HepG2 (cell line): ENCODE results near the gene ATP8A2. TPM values are rescaled to one million over a fixed set of nuclear protein-coding genes. Genes with fewer than 3 reads are reported as not detected.

Source experiments
- ATAC-seq: fragments of 200-7000 bp; cut with Tn5 transposase; 3 replicates; pipeline ENCODE4 v1.9.1; 2020; ENCODE audit warnings: mild to moderate bottlenecking, moderate library complexity
- BruUV-seq: library from RNA; stranded (reverse); fragments of 400-500 nt; replicated peaks from 2 replicates; lab custom pipeline; 2021; lab: Mats Ljungman, UMichigan
- CTCF ChIA-PET: fragments of 300-600 bp; formaldehyde crosslinking; extraction: SDS; loops from one replicate; lab custom pipeline; 2021; ENCODE audit warnings: low total read pairs, inconsistent platforms, low intra/inter-chr PET ratio; lab: Yijun Ruan, JAX
- POLR2A ChIA-PET: fragments of 350-600 bp; sonication (Branson Sonifier 250); formaldehyde crosslinking; loops from one replicate; lab custom pipeline; 2020; ENCODE audit warnings: antibody characterized with exemption, inconsistent platforms; lab: Yijun Ruan, JAX
- DNase-seq: peaks from one replicate; pipeline ENCODE4 v3.0.0-alpha.2; 2015; ENCODE audit warnings: low spot score
- FAIRE-seq: peaks from 3 replicates; lab custom pipeline; 2011; peaks lifted over from hg19 to GRCh38; lab: Jason Lieb, UNC
- H2AFZ ChIP-seq: one replicate; pipeline ENCODE4 v1.6.1; 2011; ENCODE audit warnings: low read length, inconsistent platforms
- H3K27ac ChIP-seq: fragments of 300-600 bp; 3 replicates; pipeline ENCODE4 v1.8.0; 2011; ENCODE audit warnings: mixed run types, mild to moderate bottlenecking, mixed read lengths, low read length, inconsistent platforms; ENCODE audit not compliant: insufficient read depth; ENCODE audit errors: extremely low read length
- H3K27me3 ChIP-seq, 2 experiments: fragments of 200-600 bp in 1 of 2; 2 replicates in 1 of 2; 3 replicates in 1 of 2; pipeline versions ENCODE4 v1.6.0 to v1.8.0; 2011; ENCODE audit warnings: low read length in 2 of 2, mild to moderate bottlenecking in 2 of 2, moderate library complexity in 2 of 2, inconsistent platforms in 1 of 2; ENCODE audit not compliant: insufficient read depth in 2 of 2, control insufficient read depth in 1 of 2
- H3K36me3 ChIP-seq, 2 experiments: fragments of 200-600 bp in 1 of 2; replicated peaks in 1 of 2; 2 replicates in 1 of 2; 3 replicates in 1 of 2; pipeline versions ENCODE4 v1.5.1 to v1.8.0; 2011; ENCODE audit warnings: low read length in 2 of 2, inconsistent platforms in 1 of 2; ENCODE audit not compliant: insufficient read depth in 2 of 2, control insufficient read depth in 1 of 2
- H3K4me1 ChIP-seq: 2 replicates; pipeline ENCODE4 v1.5.1; 2012; ENCODE audit warnings: low read length, inconsistent platforms; ENCODE audit not compliant: insufficient read depth
- H3K4me2 ChIP-seq: 2 replicates; pipeline ENCODE4 v1.6.0; 2011; ENCODE audit warnings: low read depth, low read length, inconsistent platforms
- H3K4me3 ChIP-seq, 3 experiments: fragments of 200-600 bp in 1 of 3; sonication (generic), shearing (Covaris generic) in 1 of 3; replicated peaks in 1 of 3; 2 replicates each; pipeline ENCODE4 v1.5.1; 2011 to 2016; ENCODE audit warnings: low read length in 3 of 3, inconsistent platforms in 2 of 3, low read depth in 2 of 3, mild to moderate bottlenecking in 2 of 3, control low read depth in 1 of 3, mixed read lengths in 1 of 3; ENCODE audit not compliant: insufficient read depth in 1 of 3
- H3K79me2 ChIP-seq: one replicate; pipeline ENCODE4 v1.6.1; 2011; ENCODE audit warnings: low read length, inconsistent platforms; ENCODE audit not compliant: insufficient read depth
- H3K9ac ChIP-seq: 2 replicates; pipeline ENCODE4 v1.6.0; 2011; ENCODE audit warnings: mild to moderate bottlenecking, low read depth, low read length, inconsistent platforms; ENCODE audit not compliant: insufficient read depth
- H3K9me3 ChIP-seq: 2 replicates; pipeline ENCODE4 v1.5.1; 2012; ENCODE audit warnings: mild to moderate bottlenecking, low read length
- H4K20me1 ChIP-seq: 2 replicates; pipeline ENCODE4 v1.6.0; 2011; ENCODE audit warnings: inconsistent platforms, mild to moderate bottlenecking, low read length, moderate library complexity; ENCODE audit not compliant: insufficient read depth
- ATF1 ChIP-seq: IDR thresholded peaks from 2 replicates; pipeline ENCODE4 v1.6.1; 2016; ENCODE audit warnings: mild to moderate bottlenecking, control low read depth
- ELF4 ChIP-seq: sonication (generic); formaldehyde crosslinking; IDR thresholded peaks from 2 replicates; pipeline ENCODE4 v1.5.0; 2020; ENCODE audit warnings: missing genetic modification reagents, mild to moderate bottlenecking, moderate library complexity, borderline replicate concordance
- FOSL1 ChIP-seq: sonication (generic); formaldehyde crosslinking; IDR thresholded peaks from 2 replicates; pipeline ENCODE4 v1.9.0; 2021; ENCODE audit warnings: missing genetic modification reagents, borderline replicate concordance
- GATAD1 ChIP-seq: IDR thresholded peaks from 2 replicates; pipeline ENCODE4 v1.6.1; 2016; ENCODE audit warnings: missing genetic modification reagents, missing compliant biosample characterization
- HNRNPK ChIP-seq: fragments of 200-400 bp; formaldehyde crosslinking; IDR thresholded peaks from 2 replicates; pipeline ENCODE4 v1.6.1; 2018; ENCODE audit warnings: low read length, low read depth, moderate library complexity, mild to moderate bottlenecking; ENCODE audit not compliant: poor library complexity, severe bottlenecking
- MAFF ChIP-seq: IDR thresholded peaks from 2 replicates; pipeline ENCODE4 v1.6.1; 2011; ENCODE audit warnings: low read depth, low read length, improper control_type of control experiment
- RXRA ChIP-seq: sonication (generic); formaldehyde crosslinking; IDR thresholded peaks from 2 replicates; pipeline ENCODE4 v1.5.1; 2020; ENCODE audit warnings: missing genetic modification reagents
- TEAD3 ChIP-seq: optimal IDR thresholded peaks from 2 replicates; pipeline ENCODE3; 2016; ENCODE audit warnings: borderline replicate concordance
- ZBTB21 ChIP-seq: sonication (generic); formaldehyde crosslinking; IDR thresholded peaks from 2 replicates; pipeline ENCODE4 v1.4.0; 2020; ENCODE audit warnings: missing genetic modification reagents
- ZKSCAN5 ChIP-seq: sonication (generic); formaldehyde crosslinking; IDR thresholded peaks from 2 replicates; pipeline ENCODE4 v1.5.1; 2020; ENCODE audit warnings: mild to moderate bottlenecking, missing genetic modification reagents
- ZNF207 ChIP-seq: fragments of 450-650 bp; IDR thresholded peaks from 2 replicates; pipeline ENCODE4 v1.6.1; 2016; ENCODE audit warnings: antibody characterized with exemption, borderline replicate concordance
- ZNF678 ChIP-seq: sonication (generic); formaldehyde crosslinking; IDR thresholded peaks from 2 replicates; pipeline ENCODE4 v1.4.0; 2020; ENCODE audit warnings: mild to moderate bottlenecking, missing genetic modification reagents
- ZNF749 ChIP-seq: sonication (generic); formaldehyde crosslinking; IDR thresholded peaks from 2 replicates; pipeline ENCODE4 v1.8.0; 2022; ENCODE audit warnings: mild to moderate bottlenecking, missing genetic modification reagents, moderate library complexity, borderline replicate concordance
- ZNF839 ChIP-seq: sonication (generic); formaldehyde crosslinking; IDR thresholded peaks from 2 replicates; pipeline ENCODE4 v1.4.0; 2020; ENCODE audit warnings: missing genetic modification reagents, mild to moderate bottlenecking, borderline replicate concordance
- WGBS: methylation state at CpG from one replicate; pipeline ENCODE4 v1.1.6; 2017; ENCODE audit warnings: low lambda C conversion rate; 5-methylcytosine and 5-hydroxymethylcytosine counted together
- in situ Hi-C: cut with HindIII; loops from 2 replicates; pipeline ENCODE4 v1.10.0; 2017; ENCODE audit warnings: low pct_unique_long_range_greater_than_20kb; ENCODE audit not compliant: extremely low pct_ligation_motif_present
- intact Hi-C: fragments of 100-400 bp; cut with micrococcal nuclease; formaldehyde crosslinking; loops from one replicate; pipeline ENCODE4 v1.10.0; 2022; ENCODE audit not compliant: unreplicated experiment
- polyA plus RNA-seq, 8 experiments: library from polyadenylated mRNA; depleted of rRNA in 3 of 8; stranded (reverse) in 7 of 8; unstranded in 1 of 8; fragments of >200 nt; fragmentation: Illumina TruSeq in 4 of 8; extraction: Trizol in 4 of 8; gene quantifications; 2 replicates each; pipeline versions ENCODE4 v1.2.1 to v1.2.3, GENCODE V29; 2011 to 2016; ENCODE audit warnings: low read depth in 4 of 8, missing spikeins in 1 of 8, mixed read lengths in 1 of 8; ENCODE audit not compliant: insufficient read depth in 1 of 8
- total RNA-seq, 5 experiments: library from RNA; depleted of rRNA; stranded (reverse); fragments of >200 nt; fragmentation: Illumina TruSeq; extraction: Trizol; gene quantifications; 2 replicates each; pipeline ENCODE4 v1.2.3, GENCODE V29; 2016; ENCODE audit warnings: low read depth in 1 of 5
- TF ChIP-seq, protein P1 (sequence below): sonication (generic); formaldehyde crosslinking; IDR thresholded peaks from 2 replicates; pipeline ENCODE4 v1.5.1; 2020; ENCODE audit warnings: mild to moderate bottlenecking, missing genetic modification reagents, moderate library complexity
- TF ChIP-seq, protein P2 (sequence below): sonication (generic); formaldehyde crosslinking; IDR thresholded peaks from 2 replicates; pipeline ENCODE4 v1.4.0; 2020; ENCODE audit warnings: missing genetic modification reagents
- TF ChIP-seq, protein P3 (sequence below): sonication (generic); formaldehyde crosslinking; IDR thresholded peaks from 2 replicates; pipeline ENCODE4 v1.4.0; 2020; ENCODE audit warnings: mild to moderate bottlenecking, missing genetic modification reagents

ATP8A2 gene
- total and polyA plus RNA-seq, 2 of the 13 experiments (the other 11 are each of a cell fraction or from before 2014, with no cell fraction given): 0.09 TPM; not detected in 1

DNA sequence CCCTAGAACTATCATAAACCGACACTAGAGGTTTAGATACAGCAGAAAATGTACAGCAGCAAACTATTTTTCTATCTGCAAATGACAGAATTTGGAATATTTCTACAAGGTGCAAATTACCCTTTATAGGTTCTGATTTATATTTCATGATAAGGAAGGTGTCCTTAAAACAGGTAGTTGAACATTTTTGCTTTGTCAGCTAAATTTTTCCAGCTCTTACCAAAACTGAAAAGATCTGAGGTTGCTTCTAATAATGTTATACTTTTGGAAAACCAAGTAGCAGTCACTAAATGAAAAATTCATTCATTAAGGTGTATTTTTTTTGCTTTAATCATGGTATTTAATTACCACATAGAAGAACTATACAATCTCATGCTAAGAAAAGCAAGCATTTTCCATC lies 671.0 kb downstream of the ATP8A2 start (continued):
- TF ChIP-seq FOSL1 (CRISPR knock-in tag): no peak
- TF ChIP-seq ZNF678 (CRISPR knock-in tag): no peak

DNA sequence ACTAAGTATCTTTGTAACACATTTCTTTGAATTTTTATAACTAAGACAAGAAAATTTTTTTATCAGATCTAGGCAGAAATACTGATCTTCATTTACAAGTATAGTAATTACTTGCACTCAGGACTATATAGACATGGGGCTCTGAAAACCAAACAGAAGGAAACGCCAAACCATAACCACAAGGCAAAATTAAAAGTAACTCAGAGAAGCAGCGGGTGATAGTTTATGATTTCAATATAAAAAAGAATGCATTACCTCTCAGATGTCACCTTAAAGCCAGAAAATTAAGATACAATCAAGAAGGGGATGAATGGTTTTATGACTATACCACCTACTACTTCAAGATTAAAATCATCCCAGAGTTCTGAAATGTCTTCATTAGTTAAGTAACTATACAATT lies 673.4 kb downstream of the ATP8A2 start:
- BruUV-seq: no TSS peak
- POLR2A ChIA-PET: no interaction called here
- TF ChIP-seq, protein P1, sequence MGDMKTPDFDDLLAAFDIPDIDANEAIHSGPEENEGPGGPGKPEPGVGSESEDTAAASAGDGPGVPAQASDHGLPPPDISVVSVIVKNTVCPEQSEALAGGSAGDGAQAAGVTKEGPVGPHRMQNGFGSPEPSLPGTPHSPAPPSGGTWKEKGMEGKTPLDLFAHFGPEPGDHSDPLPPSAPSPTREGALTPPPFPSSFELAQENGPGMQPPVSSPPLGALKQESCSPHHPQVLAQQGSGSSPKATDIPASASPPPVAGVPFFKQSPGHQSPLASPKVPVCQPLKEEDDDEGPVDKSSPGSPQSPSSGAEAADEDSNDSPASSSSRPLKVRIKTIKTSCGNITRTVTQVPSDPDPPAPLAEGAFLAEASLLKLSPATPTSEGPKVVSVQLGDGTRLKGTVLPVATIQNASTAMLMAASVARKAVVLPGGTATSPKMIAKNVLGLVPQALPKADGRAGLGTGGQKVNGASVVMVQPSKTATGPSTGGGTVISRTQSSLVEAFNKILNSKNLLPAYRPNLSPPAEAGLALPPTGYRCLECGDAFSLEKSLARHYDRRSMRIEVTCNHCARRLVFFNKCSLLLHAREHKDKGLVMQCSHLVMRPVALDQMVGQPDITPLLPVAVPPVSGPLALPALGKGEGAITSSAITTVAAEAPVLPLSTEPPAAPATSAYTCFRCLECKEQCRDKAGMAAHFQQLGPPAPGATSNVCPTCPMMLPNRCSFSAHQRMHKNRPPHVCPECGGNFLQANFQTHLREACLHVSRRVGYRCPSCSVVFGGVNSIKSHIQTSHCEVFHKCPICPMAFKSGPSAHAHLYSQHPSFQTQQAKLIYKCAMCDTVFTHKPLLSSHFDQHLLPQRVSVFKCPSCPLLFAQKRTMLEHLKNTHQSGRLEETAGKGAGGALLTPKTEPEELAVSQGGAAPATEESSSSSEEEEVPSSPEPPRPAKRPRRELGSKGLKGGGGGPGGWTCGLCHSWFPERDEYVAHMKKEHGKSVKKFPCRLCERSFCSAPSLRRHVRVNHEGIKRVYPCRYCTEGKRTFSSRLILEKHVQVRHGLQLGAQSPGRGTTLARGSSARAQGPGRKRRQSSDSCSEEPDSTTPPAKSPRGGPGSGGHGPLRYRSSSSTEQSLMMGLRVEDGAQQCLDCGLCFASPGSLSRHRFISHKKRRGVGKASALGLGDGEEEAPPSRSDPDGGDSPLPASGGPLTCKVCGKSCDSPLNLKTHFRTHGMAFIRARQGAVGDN (CRISPR knock-in tag): no peak
- TF ChIP-seq ELF4: no peak
- no peak for TF ChIP-seq RXRA (CRISPR knock-in tag)
- TF ChIP-seq, protein P2, sequence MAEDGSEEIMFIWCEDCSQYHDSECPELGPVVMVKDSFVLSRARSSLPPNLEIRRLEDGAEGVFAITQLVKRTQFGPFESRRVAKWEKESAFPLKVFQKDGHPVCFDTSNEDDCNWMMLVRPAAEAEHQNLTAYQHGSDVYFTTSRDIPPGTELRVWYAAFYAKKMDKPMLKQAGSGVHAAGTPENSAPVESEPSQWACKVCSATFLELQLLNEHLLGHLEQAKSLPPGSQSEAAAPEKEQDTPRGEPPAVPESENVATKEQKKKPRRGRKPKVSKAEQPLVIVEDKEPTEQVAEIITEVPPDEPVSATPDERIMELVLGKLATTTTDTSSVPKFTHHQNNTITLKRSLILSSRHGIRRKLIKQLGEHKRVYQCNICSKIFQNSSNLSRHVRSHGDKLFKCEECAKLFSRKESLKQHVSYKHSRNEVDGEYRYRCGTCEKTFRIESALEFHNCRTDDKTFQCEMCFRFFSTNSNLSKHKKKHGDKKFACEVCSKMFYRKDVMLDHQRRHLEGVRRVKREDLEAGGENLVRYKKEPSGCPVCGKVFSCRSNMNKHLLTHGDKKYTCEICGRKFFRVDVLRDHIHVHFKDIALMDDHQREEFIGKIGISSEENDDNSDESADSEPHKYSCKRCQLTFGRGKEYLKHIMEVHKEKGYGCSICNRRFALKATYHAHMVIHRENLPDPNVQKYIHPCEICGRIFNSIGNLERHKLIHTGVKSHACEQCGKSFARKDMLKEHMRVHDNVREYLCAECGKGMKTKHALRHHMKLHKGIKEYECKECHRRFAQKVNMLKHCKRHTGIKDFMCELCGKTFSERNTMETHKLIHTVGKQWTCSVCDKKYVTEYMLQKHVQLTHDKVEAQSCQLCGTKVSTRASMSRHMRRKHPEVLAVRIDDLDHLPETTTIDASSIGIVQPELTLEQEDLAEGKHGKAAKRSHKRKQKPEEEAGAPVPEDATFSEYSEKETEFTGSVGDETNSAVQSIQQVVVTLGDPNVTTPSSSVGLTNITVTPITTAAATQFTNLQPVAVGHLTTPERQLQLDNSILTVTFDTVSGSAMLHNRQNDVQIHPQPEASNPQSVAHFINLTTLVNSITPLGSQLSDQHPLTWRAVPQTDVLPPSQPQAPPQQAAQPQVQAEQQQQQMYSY (CRISPR knock-in tag): no peak
- no peak for TF ChIP-seq ATF1 (CRISPR knock-in tag)
- TF ChIP-seq MAFF: no peak
- TF ChIP-seq ZNF839 (CRISPR knock-in tag): no peak
- no peak for TF ChIP-seq ZNF749 (CRISPR knock-in tag)
- no peak for TF ChIP-seq TEAD3 (CRISPR knock-in tag)
- TF ChIP-seq, protein P3, sequence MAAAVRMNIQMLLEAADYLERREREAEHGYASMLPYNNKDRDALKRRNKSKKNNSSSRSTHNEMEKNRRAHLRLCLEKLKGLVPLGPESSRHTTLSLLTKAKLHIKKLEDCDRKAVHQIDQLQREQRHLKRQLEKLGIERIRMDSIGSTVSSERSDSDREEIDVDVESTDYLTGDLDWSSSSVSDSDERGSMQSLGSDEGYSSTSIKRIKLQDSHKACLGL (CRISPR knock-in tag): no peak
- TF ChIP-seq ZKSCAN5 (CRISPR knock-in tag): no peak
- TF ChIP-seq ZBTB21 (CRISPR knock-in tag): no peak
- no peak for TF ChIP-seq GATAD1 (CRISPR knock-in tag)
- TF ChIP-seq HNRNPK: no peak
- TF ChIP-seq ZNF207: no peak

More for the DNA sequence above, 673.4 kb downstream of the ATP8A2 start:
- ATAC-seq (no peak), DNase-seq (no peak), FAIRE-seq (no peak)
- H3K9me3 ChIP-seq: no peaks in the 10 kb centered on the region
- H4K20me1 ChIP-seq: no peaks in the 10 kb centered on the region
- 18% methylated on average over 2 of the region's 2 CpGs for WGBS
- no peaks in the 10 kb centered on the region for H3K4me1 ChIP-seq
- no peak overlapping the region for H3K27ac ChIP-seq
- no peak overlapping the region for H3K4me2 ChIP-seq
- H3K79me2 ChIP-seq: no peaks in the 10 kb centered on the region
- CTCF ChIA-PET: no interaction called here
- intact Hi-C loops (no loop called here), in situ Hi-C loops (no loop called here)
- peaks cover 2 to 35% of the 10 kb centered on the region in 2 experiments; a peak in 4 of 5 replicates for H3K27me3 ChIP-seq
- no peak overlapping the region for H3K9ac ChIP-seq
- no peak overlapping the region for H2AFZ ChIP-seq
- no peaks in the 10 kb centered on the region for H3K36me3 ChIP-seq
- no peak overlapping the region for H3K4me3 ChIP-seq
